Lower leg skin (tissue), 3 donors: ENCODE results near the gene CALN1.

ENCODE experiments used
- POLR2A ChIP-seq, 2 donors: fragments of 450-650 bp; IDR thresholded peaks; one replicate each; pipeline ENCODE4 v1.6.1; 2016 to 2017; ENCODE audit warnings: antibody characterized with exemption in 2 of 2, mild to moderate bottlenecking in 1 of 2, moderate library complexity in 1 of 2
- TF ChIP-seq, protein P1 (sequence below), 3 donors: fragments of 450-650 bp; IDR thresholded peaks; one replicate each; pipeline ENCODE4 v1.5.1; 2016; ENCODE audit warnings: antibody characterized with exemption in 3 of 3, mild to moderate bottlenecking in 3 of 3, moderate library complexity in 2 of 3

DNA sequence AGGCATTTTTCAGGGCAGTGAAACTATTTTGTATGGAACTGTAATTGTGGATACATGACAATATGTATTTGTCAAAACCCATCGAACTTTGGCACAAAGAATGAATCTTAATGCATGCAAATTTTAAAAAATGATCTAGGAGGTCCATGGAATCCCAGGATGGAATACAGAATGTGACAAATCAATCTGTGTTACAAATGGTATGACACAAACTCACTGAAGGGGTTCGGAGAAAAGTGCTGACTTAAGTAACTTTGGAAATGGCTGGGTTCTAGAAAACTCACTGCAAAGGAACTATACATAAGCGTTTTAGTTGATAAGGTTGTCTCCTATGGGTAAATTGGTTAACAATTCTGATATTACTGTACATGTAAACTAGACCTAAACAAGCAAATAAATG is 26.0 kb downstream of the CALN1 start:
- TF ChIP-seq, protein P1, sequence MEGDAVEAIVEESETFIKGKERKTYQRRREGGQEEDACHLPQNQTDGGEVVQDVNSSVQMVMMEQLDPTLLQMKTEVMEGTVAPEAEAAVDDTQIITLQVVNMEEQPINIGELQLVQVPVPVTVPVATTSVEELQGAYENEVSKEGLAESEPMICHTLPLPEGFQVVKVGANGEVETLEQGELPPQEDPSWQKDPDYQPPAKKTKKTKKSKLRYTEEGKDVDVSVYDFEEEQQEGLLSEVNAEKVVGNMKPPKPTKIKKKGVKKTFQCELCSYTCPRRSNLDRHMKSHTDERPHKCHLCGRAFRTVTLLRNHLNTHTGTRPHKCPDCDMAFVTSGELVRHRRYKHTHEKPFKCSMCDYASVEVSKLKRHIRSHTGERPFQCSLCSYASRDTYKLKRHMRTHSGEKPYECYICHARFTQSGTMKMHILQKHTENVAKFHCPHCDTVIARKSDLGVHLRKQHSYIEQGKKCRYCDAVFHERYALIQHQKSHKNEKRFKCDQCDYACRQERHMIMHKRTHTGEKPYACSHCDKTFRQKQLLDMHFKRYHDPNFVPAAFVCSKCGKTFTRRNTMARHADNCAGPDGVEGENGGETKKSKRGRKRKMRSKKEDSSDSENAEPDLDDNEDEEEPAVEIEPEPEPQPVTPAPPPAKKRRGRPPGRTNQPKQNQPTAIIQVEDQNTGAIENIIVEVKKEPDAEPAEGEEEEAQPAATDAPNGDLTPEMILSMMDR (IDR thresholded peaks at IDR 0.05) = no peak
- no peak for TF ChIP-seq POLR2A (IDR thresholded peaks at IDR 0.05)
